Thyroid gland (tissue), 4 donors: Measurements from ENCODE around the gene GALNT9. TPM values are rescaled to one million over a fixed set of nuclear protein-coding genes. Genes with fewer than 3 reads are reported as not detected.

Experiments used
- DNase-seq, 2 donors: peaks; one replicate each; pipeline ENCODE4 v3.0.0-alpha.2; 2019
- H3K27ac ChIP-seq, 3 donors: fragments of 200-600 bp; sonication (generic); 1 replicate in 2 of 3; 2 replicates in 1 of 3; pipeline ENCODE4 v1.5.1; 2016 to 2019; ENCODE audit warnings: mild to moderate bottlenecking in 1 of 3, moderate library complexity in 1 of 3
- H3K27me3 ChIP-seq: fragments of 200-600 bp; sonication (generic); one replicate; pipeline ENCODE4 v1.5.1; 2019
- H3K36me3 ChIP-seq, 2 donors: fragments of 200-600 bp; sonication (generic); one replicate each; pipeline ENCODE4 v1.5.1; 2016 to 2019
- H3K4me1 ChIP-seq, 2 donors: fragments of 200-600 bp; sonication (generic); one replicate each; pipeline ENCODE4 v1.5.1; 2017 to 2019
- H3K4me3 ChIP-seq, 3 donors: fragments of 200-600 bp; sonication (generic); replicated peaks in 1 of 3; 1 replicate in 2 of 3; 2 replicates in 1 of 3; pipeline ENCODE4 v1.5.1; 2016; ENCODE audit warnings: mild to moderate bottlenecking in 1 of 3
- H3K9me3 ChIP-seq: fragments of 200-600 bp; sonication (generic); one replicate; pipeline ENCODE4 v1.5.1; 2017
- POLR2A ChIP-seq, 2 donors: fragments of 450-650 bp; IDR thresholded peaks; one replicate each; pipeline ENCODE4 v1.6.1; 2017; ENCODE audit warnings: antibody characterized with exemption in 2 of 2, mild to moderate bottlenecking in 2 of 2, moderate library complexity in 1 of 2
- WGBS, 2 donors: methylation state at CpG; one replicate each; pipeline ENCODE4 v1.1.5; 2017; 5-methylcytosine and 5-hydroxymethylcytosine counted together
- intact Hi-C: fragments of 100-400 bp; cut with DNase I; formaldehyde crosslinking; loops from one replicate; pipeline ENCODE4 v1.15.1; 2023
- total RNA-seq, 4 donors: library from RNA; depleted of rRNA; stranded (reverse); fragments of >200 nt; gene quantifications; one replicate each; pipeline ENCODE4 v1.2.3, GENCODE V29; 2016
- TF ChIP-seq, protein P1 (sequence below), 6 experiments: fragments of 200-600 bp in 3 of 6; fragments of 450-650 bp in 3 of 6; sonication (generic) in 3 of 6; IDR thresholded peaks; one replicate each; pipeline ENCODE4 v1.5.1; 2016 to 2019; ENCODE audit warnings: antibody characterized with exemption in 6 of 6, mild to moderate bottlenecking in 2 of 6, inconsistent platforms in 1 of 6, moderate library complexity in 1 of 6

The GALNT9 gene
- total RNA-seq, 4 donors from 2014 or later, result 2.2 to 29.2 (median 15.9) TPM

- H3K4me1 ChIP-seq, result peaks cover 5 to 8% of the 10 kb centered on the region in 2 donors
- no peak overlapping the region for H3K27ac ChIP-seq
- DNase-seq, result no peak
- no peaks in the 10 kb centered on the region for H3K27me3 ChIP-seq
- intact Hi-C loops, result no loop called here
- TF ChIP-seq, protein P1, sequence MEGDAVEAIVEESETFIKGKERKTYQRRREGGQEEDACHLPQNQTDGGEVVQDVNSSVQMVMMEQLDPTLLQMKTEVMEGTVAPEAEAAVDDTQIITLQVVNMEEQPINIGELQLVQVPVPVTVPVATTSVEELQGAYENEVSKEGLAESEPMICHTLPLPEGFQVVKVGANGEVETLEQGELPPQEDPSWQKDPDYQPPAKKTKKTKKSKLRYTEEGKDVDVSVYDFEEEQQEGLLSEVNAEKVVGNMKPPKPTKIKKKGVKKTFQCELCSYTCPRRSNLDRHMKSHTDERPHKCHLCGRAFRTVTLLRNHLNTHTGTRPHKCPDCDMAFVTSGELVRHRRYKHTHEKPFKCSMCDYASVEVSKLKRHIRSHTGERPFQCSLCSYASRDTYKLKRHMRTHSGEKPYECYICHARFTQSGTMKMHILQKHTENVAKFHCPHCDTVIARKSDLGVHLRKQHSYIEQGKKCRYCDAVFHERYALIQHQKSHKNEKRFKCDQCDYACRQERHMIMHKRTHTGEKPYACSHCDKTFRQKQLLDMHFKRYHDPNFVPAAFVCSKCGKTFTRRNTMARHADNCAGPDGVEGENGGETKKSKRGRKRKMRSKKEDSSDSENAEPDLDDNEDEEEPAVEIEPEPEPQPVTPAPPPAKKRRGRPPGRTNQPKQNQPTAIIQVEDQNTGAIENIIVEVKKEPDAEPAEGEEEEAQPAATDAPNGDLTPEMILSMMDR (IDR thresholded peaks at IDR 0.05), result no peak
- no peak for TF ChIP-seq POLR2A (IDR thresholded peaks at IDR 0.05)
- WGBS, 2 donors, result 77 to 86% methylated on average over 19 of the region's 19 CpGs
- no peaks in the 10 kb centered on the region for H3K9me3 ChIP-seq
- no peak overlapping the region for H3K4me3 ChIP-seq
- H3K36me3 ChIP-seq, result no peaks in the 10 kb centered on the region
Measured at GRCh38 chr12:132200800-132201199, 128.6 kb downstream of the GALNT9 start.

- Histone ChIP-seq H3K27me3 (no peaks in the 10 kb centered on the region), H3K27ac (no peak overlapping the region), H3K36me3 (no peaks in the 10 kb centered on the region), H3K4me3 (no peak overlapping the region), H3K4me1 (peaks cover 0 to 5% of the 10 kb centered on the region in 2 donors), H3K9me3 (no peaks in the 10 kb centered on the region)
- 72 to 93% methylated on average over 10 to 15 of the region's 24 CpGs for WGBS, 2 donors
- no peak for DNase-seq
- intact Hi-C loops, result no loop called here
- no peak for TF ChIP-seq POLR2A (IDR thresholded peaks at IDR 0.05)
Measured at GRCh38 chr12:132199526-132200319, 129.7 kb downstream of the GALNT9 start.

DNA sequence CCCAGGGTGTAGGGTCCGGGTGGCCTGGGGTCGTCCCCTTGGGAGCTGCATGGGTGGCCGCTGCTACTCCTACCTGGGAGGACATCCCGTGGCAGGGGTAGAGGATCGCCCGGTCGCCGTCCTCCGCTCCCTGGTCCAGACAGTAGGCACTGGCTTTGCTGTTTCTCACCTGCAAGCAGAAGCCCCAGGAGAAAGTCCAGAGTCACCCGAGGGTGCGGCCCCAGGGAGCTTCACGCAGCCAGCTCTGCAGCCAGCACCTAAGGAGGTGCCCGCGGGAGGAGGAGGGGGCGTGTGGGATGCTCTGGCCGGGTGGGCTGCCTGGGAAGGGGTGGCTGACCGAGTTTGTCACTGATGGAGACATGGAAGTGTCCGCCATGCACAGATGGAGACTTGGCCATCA lies 130.3 kb downstream of the GALNT9 start:
- Histone ChIP-seq H3K9me3 (no peaks in the 10 kb centered on the region), H3K4me1 (peaks cover 0 to 5% of the 10 kb centered on the region in 2 donors), H3K4me3 (no peak overlapping the region), H3K27me3 (no peaks in the 10 kb centered on the region), H3K36me3 (no peaks in the 10 kb centered on the region), H3K27ac (no peak overlapping the region)
- whole genome bisulfite sequencing, 2 donors, result 80 to 95% methylated on average over 13 to 14 of the region's 18 CpGs
- TF ChIP-seq, protein P1 (IDR thresholded peaks at IDR 0.05), result no peak
- no peak for TF ChIP-seq POLR2A (IDR thresholded peaks at IDR 0.05)
- intact Hi-C loops, result no loop called here
- DNase-seq, result no peak

GRCh38 chr12:132197581-132198354 lies 131.6 kb downstream of the GALNT9 start:
- DNase-seq, result no peak
- intact Hi-C loops, result no loop called here
- no peaks in the 10 kb centered on the region for H3K27me3 ChIP-seq
- H3K27ac ChIP-seq, result no peak overlapping the region
- no peaks in the 10 kb centered on the region for H3K36me3 ChIP-seq
- H3K9me3 ChIP-seq, result no peaks in the 10 kb centered on the region
- TF ChIP-seq, protein P1 (IDR thresholded peaks at IDR 0.05), result no peak
- no peak for TF ChIP-seq POLR2A (IDR thresholded peaks at IDR 0.05)
- H3K4me3 ChIP-seq, result no peak overlapping the region
- WGBS, 2 donors, result 91 to 93% methylated on average over 17 to 34 of the region's 44 CpGs
- peaks cover 0 to 5% of the 10 kb centered on the region in 2 donors for H3K4me1 ChIP-seq

GRCh38 chr12:132196873-132197390 lies 132.5 kb downstream of the GALNT9 start:
- 93% methylated on average over 9 to 16 of the region's 22 CpGs for WGBS, 2 donors
- Histone ChIP-seq H3K27me3 (no peaks in the 10 kb centered on the region), H3K4me1 (peaks cover 2 to 5% of the 10 kb centered on the region in 2 donors), H3K4me3 (no peak overlapping the region), H3K9me3 (no peaks in the 10 kb centered on the region), H3K27ac (no peak overlapping the region), H3K36me3 (no peaks in the 10 kb centered on the region)
- DNase-seq, result no peak
- intact Hi-C loops, result no loop called here
- TF ChIP-seq POLR2A (IDR thresholded peaks at IDR 0.05), result no peak
- TF ChIP-seq, protein P1 (IDR thresholded peaks at IDR 0.05), result no peak
